GM21737 (cell line): ENCODE measurements around the gene HOXB8.

Source experiments
- ATAC-seq: cut with Tn5 transposase; IDR thresholded peaks from one replicate; pipeline ENCODE4 v1.9.1; 2021; ENCODE audit warnings: mild to moderate bottlenecking, moderate library complexity; ENCODE audit not compliant: unreplicated experiment

The HOXB8 gene

DNA sequence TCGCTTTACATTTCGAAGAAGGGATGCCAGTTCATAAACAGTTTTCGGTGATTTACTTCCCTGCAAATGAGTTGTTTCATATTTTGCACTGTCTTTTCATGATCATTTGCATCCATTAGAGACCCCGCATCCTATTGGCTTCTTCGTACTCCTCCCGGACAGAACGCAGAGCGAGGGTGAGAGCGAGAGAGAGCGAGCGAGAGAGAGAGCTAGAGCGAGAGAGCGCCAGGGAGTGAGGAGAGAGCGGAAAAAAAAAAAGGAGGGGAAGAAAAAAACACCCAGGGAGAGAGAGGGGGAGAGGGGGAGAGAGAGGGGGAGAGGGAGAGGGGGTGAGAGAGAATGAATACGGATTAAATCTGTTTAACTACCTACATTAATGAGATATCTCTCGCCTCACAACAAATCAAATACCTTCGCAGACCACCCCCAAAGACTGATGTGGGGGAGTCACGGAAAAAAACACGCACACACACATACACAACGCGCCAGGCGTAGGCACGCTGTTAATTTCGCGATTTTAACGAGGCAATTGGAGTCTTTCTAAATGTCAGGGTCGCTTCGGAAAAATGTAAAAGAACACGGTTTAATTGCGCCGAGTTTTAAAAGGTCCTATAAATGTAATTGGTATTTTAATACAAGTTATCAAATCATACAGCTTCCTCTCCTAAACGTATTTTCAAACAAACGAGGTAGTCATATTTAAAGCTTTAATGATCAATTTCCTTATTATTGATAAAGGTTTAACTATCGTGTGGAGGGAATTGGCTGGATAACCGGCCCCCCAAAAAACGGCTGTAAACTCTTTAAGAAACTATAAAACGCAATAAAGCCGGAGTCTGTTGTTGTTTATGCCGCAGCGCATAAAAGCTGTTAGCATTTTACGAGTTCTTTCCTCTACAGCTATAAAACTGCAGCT lies at the start of gene HOXB8:
HOXB8 (minus strand) TSS at position 246 of the 916 bp plus-strand sequence. CDS start 588 bp downstream, outside the sequence.
- no peak for ATAC-seq

DNA sequence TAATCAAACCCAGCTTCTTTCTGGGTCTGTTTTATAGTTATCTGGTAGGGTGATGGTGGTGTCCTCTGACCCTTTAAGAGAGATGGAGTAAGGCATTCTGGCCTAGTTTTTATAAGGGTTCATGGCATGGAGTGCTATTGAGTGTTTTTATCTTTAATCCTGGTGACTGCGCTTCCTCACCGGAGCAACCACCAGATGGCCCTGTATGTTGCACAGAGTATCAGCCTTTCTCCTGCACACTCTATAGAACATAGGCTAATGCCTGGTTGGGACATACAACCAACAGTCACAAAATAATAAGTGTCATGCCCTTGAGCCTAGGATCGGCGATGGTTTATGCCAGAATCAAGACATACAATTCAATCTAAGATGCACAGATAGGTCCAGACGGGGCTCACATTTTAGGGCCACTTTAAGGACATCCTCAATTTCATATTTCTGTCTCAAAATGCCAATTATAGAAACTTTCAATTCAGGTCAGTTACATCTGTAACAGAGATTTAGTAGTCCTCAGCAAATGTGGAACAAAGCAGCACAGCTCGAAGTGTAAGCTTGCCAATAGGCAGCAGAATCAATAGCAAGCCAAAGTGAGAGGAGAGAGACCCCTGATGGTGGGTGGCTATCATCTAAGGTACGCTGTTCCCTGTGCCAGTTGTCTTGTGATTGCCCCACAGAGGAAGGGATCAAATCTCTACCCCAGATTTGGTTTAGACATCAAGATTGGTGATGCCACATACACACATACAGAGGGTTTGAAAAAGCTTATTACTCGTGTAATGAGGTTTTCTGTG lies 48.2 kb upstream of the HOXB8 start:
- ATAC-seq, result no peak

DNA sequence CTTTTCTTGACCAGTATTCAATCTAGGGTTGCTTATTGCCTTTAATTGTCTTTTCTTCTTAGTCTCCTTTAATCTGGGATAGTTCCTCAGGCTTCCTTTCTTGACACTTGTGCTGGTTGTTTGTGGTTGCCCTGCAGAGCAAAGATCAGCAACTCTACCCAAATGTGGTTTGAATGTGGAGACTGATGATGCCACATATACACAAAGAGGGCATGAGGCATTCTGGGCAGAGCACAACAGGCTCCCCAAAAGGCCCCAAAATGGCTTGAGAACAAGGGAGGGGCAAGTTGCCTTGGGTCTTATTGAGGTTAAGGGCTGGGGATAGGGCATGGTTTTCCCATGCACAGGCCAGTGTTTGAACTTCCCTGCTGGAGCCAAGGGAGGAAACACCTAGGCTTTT lies 40.8 kb upstream of the HOXB8 start:
- ATAC-seq, result no peak

DNA sequence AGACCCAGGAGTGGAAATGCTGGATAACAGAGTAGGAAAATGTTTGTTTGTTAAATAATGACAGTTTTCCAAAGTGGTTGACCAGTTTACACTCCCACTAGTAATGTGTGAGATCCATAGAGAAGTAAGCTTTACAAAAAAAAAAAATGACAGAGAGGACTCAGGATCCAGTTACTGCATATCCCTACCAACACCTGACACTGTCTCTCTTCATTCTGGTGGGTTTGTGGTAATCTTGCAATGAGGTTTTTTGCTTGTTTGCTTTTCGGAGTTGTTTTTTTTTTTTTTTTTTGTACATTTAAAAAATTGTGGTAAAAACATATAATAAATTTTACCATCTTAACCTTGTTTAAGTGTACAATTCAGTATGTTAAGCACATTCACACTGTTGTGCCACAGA lies 34.6 kb upstream of the HOXB8 start:
- no peak for ATAC-seq

DNA sequence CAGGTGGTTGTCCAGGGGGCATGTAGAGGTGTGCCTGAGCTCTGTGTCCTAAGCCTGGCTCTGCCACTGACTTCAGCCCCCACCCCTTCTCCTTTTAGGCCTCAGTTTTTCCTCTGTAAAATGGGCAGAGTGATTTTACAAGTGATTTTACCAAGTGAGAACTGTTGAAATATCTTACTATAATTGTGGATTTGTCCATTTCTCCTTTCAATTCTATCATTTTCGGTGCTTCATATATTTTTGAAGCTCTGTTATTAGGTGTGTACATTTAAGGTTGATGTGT lies 32.8 kb upstream of the HOXB8 start:
- ATAC-seq, result no peak

DNA sequence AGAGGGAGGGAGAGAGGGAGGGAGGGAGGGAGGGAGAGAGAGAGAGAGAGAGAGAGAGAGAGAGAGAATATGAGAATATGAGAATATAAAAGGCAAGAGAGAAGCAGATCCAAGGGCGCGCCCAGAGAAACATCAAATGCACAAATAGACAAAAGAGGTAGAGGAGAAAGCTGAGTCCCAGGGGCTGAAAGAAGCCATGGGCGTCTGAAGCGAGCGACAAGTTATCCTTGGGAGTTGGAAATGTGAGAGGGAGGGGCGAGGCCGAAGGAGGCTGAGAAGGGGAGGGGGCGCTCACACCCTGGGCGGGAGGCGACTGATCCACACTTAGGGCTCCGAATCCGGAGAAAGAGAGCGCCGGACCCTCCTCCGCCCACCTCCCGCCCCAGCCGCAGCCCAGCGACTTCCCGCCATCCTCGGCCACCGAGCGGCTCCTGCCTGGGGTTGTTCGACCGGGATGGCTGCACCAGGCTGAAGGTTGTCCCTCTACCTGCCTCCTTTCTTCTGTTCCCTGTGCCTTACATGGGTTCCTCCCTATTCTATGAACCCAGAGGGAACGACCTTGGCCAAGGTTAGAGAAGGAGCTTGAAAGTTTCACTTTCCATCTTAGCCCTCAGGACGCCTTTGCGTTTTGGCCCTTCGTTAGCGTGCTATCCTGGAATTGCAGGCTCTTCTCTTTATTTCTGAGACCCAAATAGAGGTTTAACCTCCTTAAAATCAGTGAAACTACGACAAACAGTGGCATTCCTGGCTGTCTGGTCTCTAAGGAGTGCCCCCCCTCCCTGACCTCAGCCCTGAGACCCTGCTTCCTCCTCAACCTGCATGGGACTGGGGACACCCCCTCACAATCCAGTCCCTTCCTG lies 32.2 kb upstream of the HOXB8 start:
- no peak for ATAC-seq

DNA sequence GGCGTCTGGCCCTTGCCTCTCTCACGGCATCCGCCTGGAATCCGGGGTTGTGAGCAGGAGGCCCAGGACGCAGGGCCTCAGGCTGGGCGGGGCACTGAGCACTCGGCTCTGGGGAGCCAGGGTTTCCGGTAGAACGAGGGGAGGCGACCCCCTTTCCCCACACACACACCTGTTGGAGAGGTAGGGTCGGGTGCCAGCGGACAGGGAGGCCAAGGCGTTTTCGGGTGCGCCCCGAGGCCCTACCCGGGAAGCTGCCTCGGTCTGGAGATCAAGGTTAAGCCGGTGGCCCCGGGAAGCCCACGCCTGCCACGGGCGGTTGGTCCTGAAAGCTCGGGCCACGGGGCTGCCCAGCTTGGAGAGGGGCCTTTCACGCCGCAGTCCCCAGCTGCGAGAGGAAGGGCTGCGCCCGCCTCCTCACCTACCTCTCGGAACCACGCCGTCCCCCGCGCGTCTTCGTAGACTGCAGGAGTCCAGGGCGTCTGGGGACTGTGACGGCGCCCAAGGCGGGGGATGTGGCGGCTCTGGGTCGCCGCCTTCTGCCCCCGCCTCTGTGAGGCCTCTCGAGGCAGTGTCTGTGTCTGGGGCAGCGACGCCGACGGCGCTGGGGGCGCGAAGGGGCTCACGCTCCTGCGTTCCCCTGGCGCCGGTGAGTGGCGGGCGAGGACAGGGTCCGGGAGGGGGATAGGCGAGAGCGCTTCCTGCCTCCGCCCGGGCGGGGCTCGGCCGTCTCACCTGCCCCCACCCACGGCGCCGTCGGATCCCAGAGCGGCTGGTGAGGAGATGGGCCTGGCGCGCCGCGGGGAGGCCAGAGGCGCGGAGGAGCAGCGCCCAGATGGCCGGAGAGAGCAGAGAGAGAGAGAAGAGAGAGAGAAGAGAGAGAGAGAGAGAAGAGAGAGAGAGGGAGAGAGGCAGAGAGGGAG lies 31.4 kb upstream of the HOXB8 start:
- ATAC-seq, result no peak

DNA sequence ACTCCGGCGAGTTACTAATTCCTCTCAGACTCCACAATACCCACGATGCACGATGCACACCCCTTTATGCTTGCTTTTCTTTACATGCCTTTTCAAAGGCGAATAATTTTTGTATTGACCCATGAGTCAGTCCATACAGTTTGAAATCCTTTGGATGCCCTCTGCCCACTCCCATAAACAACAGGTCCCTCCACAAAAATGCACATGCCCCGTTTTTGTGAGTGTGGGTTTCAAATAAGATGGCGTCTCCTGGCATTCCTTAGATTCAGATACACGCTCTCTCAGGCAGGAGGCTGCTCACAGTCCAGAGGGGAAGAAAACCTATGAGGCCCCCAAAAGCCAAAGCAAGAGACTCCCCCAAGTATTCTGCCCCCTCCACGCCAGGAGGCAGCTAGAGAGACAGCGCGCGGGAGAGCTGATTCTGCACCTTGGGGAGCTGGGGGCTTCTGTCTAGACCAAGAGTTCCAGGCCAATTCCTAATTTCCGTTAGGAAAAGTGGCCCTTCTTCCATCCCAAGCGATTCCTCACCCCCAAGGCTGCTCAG lies 30.6 kb upstream of the HOXB8 start:
- no peak for ATAC-seq

DNA sequence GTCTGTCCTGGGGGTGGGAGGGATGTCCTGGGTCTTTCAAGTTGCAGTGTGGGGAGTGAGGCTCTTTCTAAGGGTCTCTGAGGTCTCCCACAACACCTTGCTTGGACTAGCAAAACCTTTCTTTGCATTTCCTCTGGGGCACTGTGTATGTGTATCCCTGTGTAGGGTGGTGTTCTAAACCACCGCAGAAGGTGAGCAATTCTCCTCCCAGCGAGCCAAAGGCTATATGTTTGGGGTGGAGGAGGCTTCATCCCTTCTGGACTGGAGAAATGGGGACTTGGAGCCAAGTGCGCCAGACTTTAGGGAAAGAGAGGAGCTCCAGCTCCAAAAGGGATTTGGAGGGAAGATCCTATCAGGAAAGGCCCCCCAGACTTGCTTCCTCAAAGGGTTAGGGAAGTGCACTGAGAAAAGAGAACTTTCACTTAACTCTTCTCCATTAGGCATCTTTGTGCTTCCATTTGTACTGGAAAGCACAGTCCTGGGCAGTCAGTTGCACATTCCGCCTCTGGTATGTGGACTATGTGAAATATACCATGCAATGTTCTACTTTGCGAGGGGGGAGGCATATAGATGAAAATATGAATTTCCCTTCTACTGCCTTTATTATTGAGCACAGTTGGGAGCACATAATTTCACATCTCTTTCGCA lies 29.9 kb upstream of the HOXB8 start:
- ATAC-seq, result no peak

DNA sequence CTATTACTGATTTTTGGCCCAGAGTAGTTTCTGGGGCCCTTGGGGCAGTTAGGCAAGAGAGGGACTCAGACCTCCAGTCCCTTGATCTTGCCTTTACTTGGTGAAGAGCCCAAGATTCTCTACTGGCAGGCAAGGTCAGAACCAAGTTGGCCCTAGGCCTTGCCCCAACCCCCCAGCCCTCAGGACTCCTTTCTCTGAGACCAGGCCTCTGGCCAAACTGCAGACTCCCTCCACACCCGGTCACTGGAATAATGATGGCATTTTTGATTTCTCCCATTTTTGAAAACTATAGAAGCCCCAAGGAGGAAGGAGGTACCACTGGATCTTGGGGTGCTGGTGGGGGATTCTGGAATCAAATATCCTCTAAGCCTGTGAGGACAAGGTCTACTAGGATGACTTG lies 29.1 kb upstream of the HOXB8 start:
- ATAC-seq, result no peak

DNA sequence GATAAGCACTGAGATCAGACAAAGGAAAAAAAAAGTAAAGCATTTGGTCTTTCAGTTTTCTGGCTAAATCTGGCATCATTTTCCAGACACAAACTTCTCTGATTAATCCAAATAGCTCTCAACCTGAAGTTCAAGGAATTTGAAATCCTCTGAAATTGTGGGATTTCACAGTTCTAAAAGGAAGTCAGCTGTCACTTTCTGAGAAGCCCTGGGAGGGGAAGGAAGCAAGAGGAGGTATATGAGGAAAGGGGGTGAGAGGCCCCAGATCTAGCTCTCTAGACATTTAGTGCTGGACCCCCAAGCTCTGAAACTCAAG lies 28.6 kb upstream of the HOXB8 start:
- ATAC-seq, result no peak

DNA sequence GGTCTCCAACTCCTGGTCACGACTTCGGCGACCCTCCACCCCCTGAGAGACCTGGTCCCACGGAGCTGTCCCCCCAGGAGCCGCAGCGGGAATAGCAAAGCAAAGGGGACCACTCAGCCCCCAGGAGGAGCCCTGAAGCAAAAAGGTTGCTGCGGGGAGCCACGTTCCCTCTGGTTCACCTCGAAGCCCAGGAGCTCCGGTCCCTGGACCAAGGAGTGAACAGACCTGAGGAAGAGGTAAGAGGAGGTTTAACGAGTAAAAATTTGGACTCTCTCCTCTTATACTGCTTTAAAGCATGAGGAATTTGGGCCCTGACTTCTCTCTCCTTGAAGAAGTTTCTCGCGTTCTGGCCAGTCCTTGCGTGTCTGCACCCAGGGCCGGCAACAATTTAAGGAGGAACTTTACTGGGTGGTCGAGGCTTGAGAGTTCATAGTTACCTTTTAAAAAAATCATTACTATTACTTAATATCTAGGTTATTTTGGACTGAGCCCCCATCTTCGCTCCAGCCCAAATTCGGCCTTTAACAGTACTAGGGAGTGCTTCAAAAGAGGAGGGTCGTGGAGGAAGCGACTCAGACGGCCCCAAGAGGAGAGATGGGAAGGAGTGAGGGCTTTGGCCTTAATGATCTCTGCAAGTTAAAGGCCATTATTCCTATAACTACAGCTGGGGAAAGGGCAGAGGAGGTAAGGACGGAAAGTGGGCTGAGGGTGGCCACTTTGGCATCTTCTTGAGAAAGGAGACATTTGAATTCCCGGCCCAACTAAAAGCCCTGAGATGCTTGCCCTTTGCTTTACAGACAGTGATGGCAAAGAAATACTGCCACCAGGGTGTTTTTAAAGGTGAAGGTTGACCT lies 28.0 kb upstream of the HOXB8 start:
- ATAC-seq, result no peak

DNA sequence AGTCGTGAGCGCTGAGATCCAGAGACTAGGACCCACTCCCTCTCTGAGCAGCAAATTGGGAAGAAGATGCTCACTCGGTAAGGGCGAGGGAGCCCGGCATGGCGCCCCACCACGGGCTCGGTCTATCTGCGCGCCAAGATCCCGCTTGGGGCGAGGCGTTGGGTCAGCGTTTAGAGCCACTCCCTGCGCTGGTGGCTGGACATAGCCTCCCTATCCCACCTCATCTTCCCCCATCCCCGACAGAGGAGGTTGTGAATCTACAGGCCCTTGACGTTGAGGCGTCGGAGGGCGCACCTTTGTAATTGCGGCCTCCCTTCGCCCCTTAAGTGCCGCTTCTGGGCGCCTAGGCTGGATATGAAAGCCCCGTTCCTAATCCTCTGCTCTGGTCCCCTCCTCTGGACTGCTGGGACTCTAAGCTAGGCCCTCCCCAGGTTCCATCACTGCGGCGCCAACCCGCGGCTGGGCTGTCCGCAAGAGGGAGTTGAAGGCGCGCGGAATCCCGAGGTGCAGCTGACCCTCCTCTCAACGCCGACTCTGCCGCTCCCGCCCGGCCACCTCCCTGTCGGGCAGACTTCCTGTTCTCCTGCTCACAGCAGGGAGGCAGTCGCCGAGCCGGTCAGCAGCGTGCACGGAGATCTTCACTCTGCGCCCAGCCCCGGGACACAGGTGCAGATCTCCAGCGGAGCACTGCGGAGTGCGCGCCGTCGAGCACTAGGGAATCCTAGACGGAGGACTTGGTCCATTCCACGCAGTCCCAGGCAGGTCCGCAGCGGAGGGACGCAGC lies 27.2 kb upstream of the HOXB8 start:
- no peak for ATAC-seq

DNA sequence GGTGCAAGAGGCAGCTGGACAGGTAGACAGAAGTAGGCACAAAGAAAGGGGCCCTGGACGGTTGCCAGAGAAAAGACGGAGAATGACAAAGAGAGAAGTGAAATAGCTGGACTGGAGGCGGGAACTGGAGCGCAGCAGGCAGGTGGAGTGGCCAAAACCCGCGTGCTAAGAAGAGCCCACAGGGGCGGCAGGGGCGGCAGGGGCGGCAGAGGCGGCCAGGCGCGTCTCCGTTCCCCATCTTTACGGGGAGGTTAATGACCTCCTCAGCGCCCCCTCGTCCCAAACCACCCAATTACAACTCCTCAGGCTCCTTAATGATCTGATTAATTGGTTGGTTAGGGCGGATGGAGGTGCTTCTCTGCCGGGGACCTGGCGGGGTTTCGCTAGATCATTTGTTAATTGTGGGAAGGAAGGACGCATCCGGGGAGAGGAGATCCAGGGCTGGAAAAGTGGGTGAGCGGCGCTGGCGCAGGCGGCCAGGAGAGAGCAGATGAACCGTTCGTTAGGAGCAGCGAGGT lies 26.5 kb upstream of the HOXB8 start:
- ATAC-seq, result no peak

DNA sequence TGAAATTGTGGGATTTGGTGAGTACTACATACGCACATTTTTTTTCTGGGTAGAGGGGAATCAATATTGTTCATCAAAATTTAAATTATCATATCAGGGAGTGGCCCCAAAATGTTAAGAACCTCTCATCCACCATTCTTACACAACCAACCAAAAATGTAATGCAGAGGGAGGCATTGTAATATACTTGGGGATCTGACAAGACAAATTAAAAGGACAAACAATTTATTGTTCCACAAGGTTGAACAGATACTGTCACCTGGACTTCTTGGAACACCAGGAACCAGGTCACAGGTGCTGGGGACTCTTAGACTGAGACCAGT lies 25.7 kb upstream of the HOXB8 start:
- no peak for ATAC-seq

DNA sequence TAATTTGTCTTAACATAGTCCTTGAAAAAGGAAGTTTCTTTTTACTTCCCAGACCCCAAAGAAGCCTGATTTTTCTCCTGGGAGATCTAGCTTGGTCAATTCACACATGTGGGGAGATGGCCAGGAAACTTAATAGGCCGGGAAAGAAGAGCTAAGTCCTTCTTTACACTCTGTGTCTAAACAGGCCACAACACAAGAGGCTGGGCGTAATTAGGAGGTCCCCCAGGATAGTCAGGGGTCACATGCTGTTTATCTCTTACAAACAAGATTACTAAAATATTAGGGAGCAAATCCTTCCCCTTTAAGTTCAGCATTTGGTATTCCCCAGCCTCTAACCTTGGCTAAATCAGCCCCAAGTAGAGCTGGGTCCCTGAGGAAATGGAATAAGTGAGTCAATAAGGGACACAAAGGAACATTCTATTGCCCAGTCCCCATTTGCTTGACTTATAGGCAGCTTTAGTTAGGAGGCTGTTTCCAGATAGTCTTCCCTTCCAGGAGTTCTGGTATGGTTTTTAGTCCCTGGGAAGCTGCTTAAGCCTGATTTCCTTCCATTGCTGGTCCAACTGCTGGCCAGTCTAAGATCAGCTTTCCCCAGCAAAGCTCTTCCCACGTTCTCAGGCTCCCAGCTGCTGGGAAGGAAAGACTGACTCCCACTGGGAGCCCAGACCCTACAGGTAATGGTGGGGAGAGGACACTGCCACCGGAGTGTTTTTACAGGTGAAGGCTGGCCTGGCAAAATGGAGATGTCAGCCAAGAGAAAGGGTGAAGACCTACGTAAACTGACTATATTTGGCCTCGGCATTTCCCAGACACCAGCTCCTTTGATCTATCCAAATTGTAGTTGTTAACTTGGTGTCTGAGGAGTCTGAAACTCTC lies 25.1 kb upstream of the HOXB8 start:
- ATAC-seq, result no peak

DNA sequence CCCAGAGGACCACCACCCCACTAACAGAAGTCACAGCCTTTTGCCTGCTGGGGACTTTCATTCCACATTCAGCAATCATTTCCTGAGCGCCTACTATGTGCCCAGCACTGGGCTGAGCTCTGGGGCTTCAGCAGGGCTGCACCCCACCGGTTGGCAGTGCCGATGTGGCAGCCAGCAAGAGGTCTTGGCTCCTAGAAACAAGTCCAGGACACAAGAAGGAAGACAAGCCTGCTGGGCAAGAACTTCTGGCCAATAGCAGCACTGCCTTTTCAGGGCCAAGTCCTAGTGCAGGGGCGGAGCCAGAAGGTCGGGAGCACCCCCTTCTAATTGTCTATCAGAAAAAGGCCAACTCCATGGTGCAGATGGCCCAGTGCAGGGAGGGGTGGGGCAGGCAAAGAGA lies 24.0 kb upstream of the HOXB8 start:
- no peak for ATAC-seq
